ENCODE results near the gene DPM2.

DPM2 gene

GRCh38 chr9:127885508-127886281, 52.0 kb downstream of the DPM2 start:
- TF ChIP-seq, protein P1, sequence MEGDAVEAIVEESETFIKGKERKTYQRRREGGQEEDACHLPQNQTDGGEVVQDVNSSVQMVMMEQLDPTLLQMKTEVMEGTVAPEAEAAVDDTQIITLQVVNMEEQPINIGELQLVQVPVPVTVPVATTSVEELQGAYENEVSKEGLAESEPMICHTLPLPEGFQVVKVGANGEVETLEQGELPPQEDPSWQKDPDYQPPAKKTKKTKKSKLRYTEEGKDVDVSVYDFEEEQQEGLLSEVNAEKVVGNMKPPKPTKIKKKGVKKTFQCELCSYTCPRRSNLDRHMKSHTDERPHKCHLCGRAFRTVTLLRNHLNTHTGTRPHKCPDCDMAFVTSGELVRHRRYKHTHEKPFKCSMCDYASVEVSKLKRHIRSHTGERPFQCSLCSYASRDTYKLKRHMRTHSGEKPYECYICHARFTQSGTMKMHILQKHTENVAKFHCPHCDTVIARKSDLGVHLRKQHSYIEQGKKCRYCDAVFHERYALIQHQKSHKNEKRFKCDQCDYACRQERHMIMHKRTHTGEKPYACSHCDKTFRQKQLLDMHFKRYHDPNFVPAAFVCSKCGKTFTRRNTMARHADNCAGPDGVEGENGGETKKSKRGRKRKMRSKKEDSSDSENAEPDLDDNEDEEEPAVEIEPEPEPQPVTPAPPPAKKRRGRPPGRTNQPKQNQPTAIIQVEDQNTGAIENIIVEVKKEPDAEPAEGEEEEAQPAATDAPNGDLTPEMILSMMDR (IDR thresholded peaks at IDR 0.05; ENCODE audit: control insufficient read depth, insufficient read depth, low read depth, low read length, missing control alignments), result no peak
- DNase-seq (ENCODE audit: low read depth), result no peak
- H3K4me3 ChIP-seq (ENCODE audit: control insufficient read depth, low read depth, low read length), result no peak overlapping the region
